RWPE1 (cell line): ENCODE data around the gene KDM1A.

ENCODE experiments used
- CTCF ChIA-PET: fragments of 350-600 bp; sonication (Branson Sonifier 250); formaldehyde crosslinking; extraction: SDS; loops from one replicate; lab custom pipeline; 2021; lab: Yijun Ruan, JAX
- POLR2A ChIA-PET: fragments of 400-600 bp; formaldehyde crosslinking; extraction: SDS; loops from one replicate; lab custom pipeline; 2020; ENCODE audit warnings: antibody characterized with exemption; ENCODE audit not compliant: low non-redundant PET; lab: Yijun Ruan, JAX
- DNase-seq: peaks from one replicate; pipeline ENCODE4 v3.0.0; 2012; ENCODE audit warnings: low spot score
- H3K27ac ChIP-seq: fragments of 450-650 bp; 2 replicates; pipeline ENCODE4 v1.5.1; 2017
- TF ChIP-seq, protein P1 (sequence below): fragments of 450-650 bp; conservative IDR thresholded peaks from 2 replicates; pipeline ENCODE4 v1.5.1; 2017; ENCODE audit warnings: low read depth, mild to moderate bottlenecking

The KDM1A gene

GRCh38 chr1:23069149-23069548 lies 49.9 kb downstream of the KDM1A start:
- DNase-seq: no peak
- CTCF ChIA-PET: interaction anchor here (0.5 to 1.2 kb wide), 2 partner anchors 11 to 144 kb away, joined by 3 read pairs; no protein-coding TSS in a partner anchor
- POLR2A ChIA-PET: interaction anchor here (0.6 kb wide), 1 partner anchor 115 kb away, joined by 3 read pairs; no protein-coding TSS in a partner anchor
- H3K27ac ChIP-seq: no peak overlapping the region
- TF ChIP-seq, protein P1, sequence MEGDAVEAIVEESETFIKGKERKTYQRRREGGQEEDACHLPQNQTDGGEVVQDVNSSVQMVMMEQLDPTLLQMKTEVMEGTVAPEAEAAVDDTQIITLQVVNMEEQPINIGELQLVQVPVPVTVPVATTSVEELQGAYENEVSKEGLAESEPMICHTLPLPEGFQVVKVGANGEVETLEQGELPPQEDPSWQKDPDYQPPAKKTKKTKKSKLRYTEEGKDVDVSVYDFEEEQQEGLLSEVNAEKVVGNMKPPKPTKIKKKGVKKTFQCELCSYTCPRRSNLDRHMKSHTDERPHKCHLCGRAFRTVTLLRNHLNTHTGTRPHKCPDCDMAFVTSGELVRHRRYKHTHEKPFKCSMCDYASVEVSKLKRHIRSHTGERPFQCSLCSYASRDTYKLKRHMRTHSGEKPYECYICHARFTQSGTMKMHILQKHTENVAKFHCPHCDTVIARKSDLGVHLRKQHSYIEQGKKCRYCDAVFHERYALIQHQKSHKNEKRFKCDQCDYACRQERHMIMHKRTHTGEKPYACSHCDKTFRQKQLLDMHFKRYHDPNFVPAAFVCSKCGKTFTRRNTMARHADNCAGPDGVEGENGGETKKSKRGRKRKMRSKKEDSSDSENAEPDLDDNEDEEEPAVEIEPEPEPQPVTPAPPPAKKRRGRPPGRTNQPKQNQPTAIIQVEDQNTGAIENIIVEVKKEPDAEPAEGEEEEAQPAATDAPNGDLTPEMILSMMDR: no peak

GRCh38 chr1:23069675-23070074 lies 50.4 kb downstream of the KDM1A start:
- ChIA-PET POLR2A (no interaction called here), CTCF (interaction anchor here (0.5 to 1.2 kb wide), 2 partner anchors 11 to 144 kb away, joined by 3 read pairs; no protein-coding TSS in a partner anchor)
- H3K27ac ChIP-seq: no peak overlapping the region
- no peak for DNase-seq
- TF ChIP-seq, protein P1: no peak

GRCh38 chr1:23074012-23074411 lies 54.7 kb downstream of the KDM1A start:
- ChIA-PET CTCF (no interaction called here), POLR2A (no interaction called here)
- no peak overlapping the region for H3K27ac ChIP-seq
- no peak for DNase-seq
- TF ChIP-seq, protein P1: no peak

- POLR2A ChIA-PET: no interaction called here
- H3K27ac ChIP-seq: no peak overlapping the region
- no peak for DNase-seq
- TF ChIP-seq, protein P1: no peak
- CTCF ChIA-PET: no interaction called here
These were observed 59.8 kb downstream of the KDM1A start for GRCh38 chr1:23079025-23079424.

DNA sequence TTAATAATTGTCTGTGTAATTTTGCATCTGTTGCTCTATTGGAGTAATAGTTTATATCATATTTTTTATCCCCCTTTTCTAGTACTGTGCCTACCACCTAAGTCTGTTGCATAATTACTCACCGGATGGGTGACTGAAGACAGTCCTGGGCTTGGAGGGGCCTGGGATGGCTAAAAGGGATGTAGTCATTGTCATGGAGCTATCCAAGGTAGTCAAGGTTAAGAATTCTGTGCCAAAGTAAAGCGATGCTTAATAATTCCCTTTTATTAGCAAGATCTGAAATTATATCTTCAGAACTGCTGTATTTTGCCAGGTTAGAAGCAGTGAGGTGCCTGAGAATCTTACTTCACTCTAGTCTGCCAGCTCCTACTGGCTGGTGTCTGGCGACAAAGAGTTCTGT lies 61.6 kb downstream of the KDM1A start:
- ChIA-PET CTCF (interaction anchor here (1.1 kb wide), 1 partner anchor 101 kb away, joined by 3 read pairs; no protein-coding TSS in a partner anchor), POLR2A (no interaction called here)
- H3K27ac ChIP-seq: no peak overlapping the region
- TF ChIP-seq, protein P1: no peak
- no peak for DNase-seq

DNA sequence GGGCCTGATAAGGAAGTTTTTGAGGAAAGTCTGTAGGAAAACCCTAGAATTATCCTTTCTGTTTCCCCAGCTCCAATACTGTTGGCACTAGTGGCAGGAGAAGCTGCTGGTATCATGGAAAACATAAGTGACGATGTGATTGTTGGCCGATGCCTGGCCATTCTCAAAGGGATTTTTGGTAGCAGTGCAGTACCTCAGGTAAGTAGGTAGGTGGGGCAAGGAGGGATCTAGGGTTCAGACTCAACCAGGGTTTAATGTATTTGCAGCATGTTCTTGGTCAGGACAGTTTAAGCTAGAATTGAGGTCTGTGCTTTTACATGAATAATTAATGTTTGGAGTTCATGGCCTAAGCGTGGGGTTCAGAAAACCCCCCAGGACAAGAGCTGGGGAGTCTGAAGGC lies 62.1 kb downstream of the KDM1A start:
- no peak overlapping the region for H3K27ac ChIP-seq
- ChIA-PET POLR2A (no interaction called here), CTCF (interaction anchor here (0.7 kb wide), 1 partner anchor 9 kb away, joined by 5 read pairs; no protein-coding TSS in a partner anchor)
- DNase-seq: peak; percentile 45
- TF ChIP-seq, protein P1: no peak
